M059J (cell line): Measurements from ENCODE around the gene NPIPB2. TPM values are rescaled to one million over a fixed set of nuclear protein-coding genes. Genes with fewer than 3 reads are reported as not detected.
"Not testable (repeated sequence)": the region's sequence is repeated elsewhere in the genome, so short reads cannot be mapped to it uniquely, and the experiment has no call there.

Experiments used
- DNase-seq: peaks from one replicate; pipeline ENCODE4 v3.0.0-alpha.2; 2012; ENCODE audit warnings: low read depth
- total RNA-seq: library from RNA; depleted of rRNA; stranded (reverse); fragments of >200 nt; shearing (Covaris generic); gene quantifications from 2 replicates; pipeline ENCODE4 v1.2.3, GENCODE V29; 2014; rRNA removed

The NPIPB2 gene
- total RNA-seq = 0.96 TPM in 1 of 2 replicates, not detected in the other

DNA sequence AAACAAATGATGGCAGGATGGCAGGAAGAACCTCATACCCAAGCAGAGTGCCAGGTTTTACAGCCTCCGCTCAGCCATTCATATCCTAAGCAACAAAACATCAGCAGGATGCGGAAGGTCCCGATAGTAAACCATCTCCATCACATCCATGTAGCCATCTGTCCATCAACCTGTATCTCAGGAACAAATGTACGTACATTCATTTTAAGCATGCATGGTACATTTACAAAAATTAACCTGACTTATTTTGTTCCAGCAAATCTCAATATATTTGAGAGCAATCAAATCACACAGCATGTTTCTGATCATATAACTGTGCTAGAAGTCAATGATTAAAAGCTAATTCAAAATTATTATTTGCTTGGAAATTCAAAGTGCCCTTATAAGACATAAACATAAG lies at the start of gene NPIPB2:
Gene NPIPB2 (minus strand): TSS at position 101 of the 400 bp plus-strand sequence. CDS start 0 bp downstream, at position 101.
- DNase-seq = not testable (repeated sequence)

- DNase-seq = no peak
These were observed 49.0 kb upstream of the NPIPB2 start for GRCh38 chr16:11990702-11991390.

GRCh38 chr16:11988258-11988978 lies 46.6 kb upstream of the NPIPB2 start:
- no peak for DNase-seq

DNA sequence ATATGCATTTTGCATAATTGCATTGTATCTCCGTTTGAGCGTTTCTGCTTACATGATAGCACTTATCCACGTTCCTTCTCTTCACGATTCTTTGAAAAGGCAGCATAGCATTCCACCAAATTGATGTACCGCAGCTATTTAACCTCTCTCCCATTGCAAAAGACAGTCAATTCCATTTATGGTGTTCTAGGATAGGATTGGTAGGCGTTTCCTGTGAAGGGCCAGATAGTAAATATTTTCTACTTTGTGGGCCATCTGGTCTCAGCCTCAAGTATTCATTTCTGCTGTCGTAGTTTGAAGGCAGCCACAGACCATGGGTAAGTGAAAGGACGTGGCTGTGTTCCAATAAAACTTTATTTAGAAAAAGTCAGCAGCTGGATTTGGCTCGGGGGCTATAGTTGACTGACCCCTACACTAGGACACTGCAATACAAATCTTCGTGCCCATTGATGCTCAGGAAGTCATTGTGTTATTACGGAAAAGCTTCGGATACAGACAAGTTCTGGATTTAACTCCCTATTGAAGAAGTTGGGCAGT lies 44.7 kb upstream of the NPIPB2 start:
- DNase-seq = no peak

- no peak for DNase-seq
These were observed 43.4 kb upstream of the NPIPB2 start for GRCh38 chr16:11985250-11985649.

DNA sequence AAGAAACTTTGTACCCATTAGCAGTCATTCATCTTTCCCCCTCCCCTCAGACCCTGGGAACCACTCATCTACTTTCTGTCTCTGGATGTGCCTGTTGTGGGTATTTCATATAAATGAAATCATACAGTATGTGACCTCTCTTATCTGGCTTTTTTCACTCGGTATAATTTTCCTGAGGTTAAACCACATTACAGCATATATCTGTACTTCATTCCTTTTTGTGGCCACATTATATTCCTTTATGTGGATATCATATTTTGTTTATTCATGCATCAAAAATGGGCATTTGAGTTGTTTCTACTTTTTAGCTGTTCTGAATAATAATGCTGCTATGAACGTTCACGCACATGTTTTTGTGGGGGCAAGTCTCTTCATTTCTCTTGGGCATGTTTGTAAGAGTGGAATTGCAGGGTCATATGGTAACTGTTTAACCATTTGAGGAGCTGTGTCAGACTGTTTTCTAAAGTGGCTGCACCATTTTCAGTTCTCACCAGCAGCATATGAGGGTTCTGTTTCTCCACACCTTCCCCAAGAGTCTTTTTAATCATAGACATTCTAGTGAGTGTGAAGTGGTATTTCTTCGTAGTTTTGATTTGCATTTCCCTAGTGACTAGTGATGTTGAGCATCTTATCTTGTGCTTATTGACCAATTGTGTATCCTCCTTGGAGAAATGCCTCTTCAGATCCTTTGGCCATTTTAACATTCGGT lies 38.4 kb upstream of the NPIPB2 start:
- DNase-seq = no peak

- DNase-seq = no peak
These were observed 37.3 kb upstream of the NPIPB2 start for GRCh38 chr16:11979013-11979672.

DNA sequence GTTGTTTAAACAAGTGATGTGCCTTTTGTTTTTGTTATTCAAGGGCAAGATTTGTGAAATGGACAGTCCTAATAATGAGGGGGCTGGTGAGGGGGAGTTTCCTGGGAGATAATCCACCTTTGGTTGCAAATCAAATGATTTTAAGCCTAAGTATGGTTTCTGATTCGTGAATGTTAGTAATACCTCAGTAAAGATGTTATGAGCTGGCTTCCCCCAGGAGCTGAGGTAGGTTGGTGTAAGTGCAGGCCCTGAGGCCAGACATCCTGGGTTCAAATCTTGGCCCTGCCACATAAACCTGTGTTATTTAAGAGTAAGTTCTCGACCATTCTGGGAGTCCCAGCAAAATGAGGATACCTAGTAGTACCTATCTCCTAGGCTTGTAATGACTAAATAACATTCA lies 36.2 kb upstream of the NPIPB2 start:
- DNase-seq = no peak

DNA sequence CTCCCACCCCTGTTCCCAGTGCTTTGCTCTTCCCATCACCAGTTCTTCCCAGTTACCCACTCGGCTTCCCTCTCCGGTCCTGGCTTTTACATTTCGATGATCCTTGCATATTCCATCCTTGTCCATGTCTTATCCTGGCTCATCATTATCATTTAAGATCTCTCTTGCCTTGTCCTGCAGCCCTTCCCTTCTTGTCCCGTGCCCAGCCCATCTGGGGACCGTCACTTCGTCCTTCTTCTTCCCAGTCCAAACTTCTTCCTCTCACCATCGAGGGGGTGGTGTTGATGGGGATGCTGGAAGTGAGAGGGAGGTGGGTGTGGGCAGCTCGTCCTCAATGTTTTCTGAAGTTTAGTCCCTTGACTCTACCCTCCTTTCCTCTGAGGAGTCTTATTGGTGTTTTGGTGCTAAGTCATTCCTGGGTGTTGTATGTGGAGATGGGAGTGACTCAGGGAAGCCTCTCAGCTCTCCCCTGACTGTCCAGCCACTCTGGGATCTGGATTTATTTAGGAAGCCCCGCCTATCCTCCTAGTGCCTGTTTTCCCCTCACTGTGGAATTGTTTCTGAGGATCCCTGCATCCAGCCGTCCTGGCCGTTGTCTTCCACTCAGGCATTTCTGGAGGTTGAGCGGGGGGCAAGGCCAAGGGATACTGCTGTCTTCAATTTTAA lies 35.7 kb upstream of the NPIPB2 start:
- peak; percentile 80 for DNase-seq

GRCh38 chr16:11976850-11977375 lies 35.1 kb upstream of the NPIPB2 start:
- DNase-seq = no peak

DNA sequence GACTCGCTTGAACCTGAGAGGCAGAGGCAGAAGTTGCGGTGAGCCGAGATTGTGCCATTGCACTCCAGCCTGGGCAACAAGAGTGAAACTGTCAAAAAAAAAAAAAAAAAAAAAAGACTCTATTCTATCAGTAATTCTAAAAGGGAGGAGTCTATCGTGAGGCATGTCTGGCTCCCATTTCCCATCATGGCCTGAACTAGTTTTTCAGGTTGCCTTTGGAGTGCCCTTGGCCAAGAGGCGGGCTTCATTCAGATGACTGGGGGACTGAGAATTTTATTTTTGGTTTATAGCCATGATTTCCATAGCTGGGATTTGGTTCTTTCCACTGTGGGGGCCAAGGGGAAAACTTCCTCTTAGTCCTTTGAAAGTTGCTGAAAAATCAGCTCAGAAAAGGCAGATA lies 31.2 kb upstream of the NPIPB2 start:
- no peak for DNase-seq

- DNase-seq = peak; percentile 20
These were observed 30.3 kb upstream of the NPIPB2 start for GRCh38 chr16:11972128-11972527.

- not testable (repeated sequence) for DNase-seq
These were observed 28.4 kb upstream of the NPIPB2 start for GRCh38 chr16:11970292-11970691.

- DNase-seq = no peak
These were observed 26.7 kb upstream of the NPIPB2 start for GRCh38 chr16:11968577-11968976.

DNA sequence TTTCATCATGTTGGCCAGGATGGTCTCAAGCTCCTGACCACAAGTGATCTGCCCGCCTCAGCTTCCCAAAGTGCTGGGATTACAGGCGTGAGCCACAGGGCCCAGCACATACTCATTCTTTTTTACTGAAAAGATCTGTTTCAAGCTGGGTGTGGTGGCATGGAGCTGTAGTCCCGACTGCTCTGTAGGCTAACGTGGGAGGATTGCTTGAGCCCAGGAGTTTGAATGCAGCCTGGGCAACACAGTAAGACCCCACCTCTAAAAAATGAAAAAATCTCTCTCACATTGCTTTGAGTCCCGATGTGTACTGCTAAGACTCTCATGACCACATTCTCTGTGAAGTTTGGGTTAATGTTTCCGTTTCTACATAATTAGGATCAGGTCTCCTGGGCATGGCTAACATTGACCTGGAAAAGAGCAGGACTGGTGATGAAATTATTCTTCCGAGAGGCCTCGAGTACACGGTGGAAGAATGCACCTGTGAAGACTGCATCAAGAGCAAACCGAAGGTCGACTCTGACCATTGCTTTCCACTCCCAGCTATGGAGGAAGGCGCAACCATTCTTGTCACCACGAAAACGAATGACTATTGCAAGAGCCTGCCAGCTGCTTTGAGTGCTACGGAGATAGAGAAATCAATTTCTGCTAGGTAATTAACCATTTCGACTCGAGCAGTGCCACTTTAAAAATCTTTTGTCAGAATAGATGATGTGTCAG lies 25.5 kb upstream of the NPIPB2 start:
- DNase-seq = no peak

GRCh38 chr16:11966173-11966572 lies 24.3 kb upstream of the NPIPB2 start:
- no peak for DNase-seq

DNA sequence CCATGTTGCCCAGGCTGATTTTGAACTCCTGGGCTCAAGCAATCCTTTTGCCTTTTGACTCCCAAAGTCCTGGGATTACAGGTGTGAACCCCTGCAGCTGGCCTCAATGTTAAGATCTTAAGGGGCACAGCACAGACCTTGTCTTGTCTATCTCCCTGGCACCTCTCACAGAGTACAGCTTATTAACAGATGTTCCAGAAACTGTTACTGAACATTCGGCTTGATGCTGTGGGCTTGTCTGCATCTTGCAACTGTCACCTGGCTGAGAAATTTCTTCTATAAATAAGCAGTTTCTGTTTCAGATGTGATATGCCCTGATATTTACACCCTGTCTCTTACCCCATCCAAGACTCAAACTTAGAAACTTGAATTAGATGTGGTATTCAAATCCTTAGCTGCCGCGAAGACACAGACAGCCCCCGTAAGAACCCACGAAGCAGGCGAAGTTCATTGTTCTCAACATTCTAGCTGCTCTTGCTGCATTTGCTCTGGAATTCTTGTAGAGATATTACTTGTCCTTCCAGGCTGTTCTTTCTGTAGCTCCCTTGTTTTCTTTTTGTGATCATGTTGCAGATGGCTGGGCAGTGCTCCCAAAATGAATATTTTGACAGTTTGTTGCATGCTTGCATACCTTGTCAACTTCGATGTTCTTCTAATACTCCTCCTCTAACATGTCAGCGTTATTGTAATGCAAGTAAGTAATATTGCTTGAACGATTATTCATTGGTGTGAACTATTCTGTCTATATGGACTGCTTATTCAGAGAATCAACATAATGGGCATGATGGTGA lies 23.1 kb upstream of the NPIPB2 start, which contains the start of gene TNFRSF17:
Gene TNFRSF17 (plus strand): TSS at position 450 of the 791 bp plus-strand sequence. CDS start 115 bp downstream, at position 565.
- DNase-seq = no peak

DNA sequence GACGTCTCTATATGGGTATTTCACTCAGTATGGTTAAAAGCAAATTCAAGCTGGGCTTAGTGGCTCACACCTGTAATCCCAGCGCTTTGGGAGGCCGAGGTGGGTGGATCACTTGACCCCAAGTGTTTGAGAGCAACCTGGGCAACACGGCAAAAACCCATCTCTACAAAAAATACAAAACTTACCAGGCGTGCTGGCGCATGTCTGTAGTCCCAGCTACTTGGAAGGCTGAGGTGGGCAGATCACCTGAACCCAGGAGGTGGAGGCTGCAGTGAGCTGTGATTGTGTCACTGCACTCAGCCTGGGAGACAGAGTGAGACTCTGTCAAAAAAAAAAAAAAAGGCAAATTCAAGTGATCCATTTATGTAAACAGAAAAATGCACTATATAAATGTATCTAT lies 21.9 kb upstream of the NPIPB2 start:
- DNase-seq = no peak

DNA sequence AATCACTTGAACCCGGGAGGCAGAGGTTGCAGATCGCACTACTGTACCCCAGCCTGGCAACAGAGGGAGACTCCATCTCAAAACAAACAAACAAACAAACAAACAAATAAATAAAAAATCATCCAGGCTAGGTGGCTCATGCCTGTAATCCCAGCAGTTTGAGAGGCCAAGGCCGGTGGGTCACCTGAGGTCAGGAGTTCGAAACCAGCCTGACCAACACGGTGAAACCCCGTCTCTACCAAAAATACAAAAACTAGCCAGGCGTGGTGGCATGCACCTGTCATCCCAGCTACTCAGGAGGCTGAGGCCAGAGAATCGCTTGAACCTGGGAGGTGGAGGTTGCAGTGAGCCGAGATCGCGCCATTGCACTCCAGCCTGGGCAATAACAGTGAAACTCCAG lies 21.1 kb upstream of the NPIPB2 start:
- DNase-seq = not testable (repeated sequence)
